Iris pigment epithelial cell (primary cell): Measurements from ENCODE around the gene ABCA2.
A peak's percentile ranks its signal among the peaks of the same experiment; 100 is the strongest.

ENCODE experiments used
- DNase-seq: peaks from one replicate; pipeline ENCODE4 v3.0.0-alpha.2; 2011; ENCODE audit warnings: low read depth

The ABCA2 gene

DNA sequence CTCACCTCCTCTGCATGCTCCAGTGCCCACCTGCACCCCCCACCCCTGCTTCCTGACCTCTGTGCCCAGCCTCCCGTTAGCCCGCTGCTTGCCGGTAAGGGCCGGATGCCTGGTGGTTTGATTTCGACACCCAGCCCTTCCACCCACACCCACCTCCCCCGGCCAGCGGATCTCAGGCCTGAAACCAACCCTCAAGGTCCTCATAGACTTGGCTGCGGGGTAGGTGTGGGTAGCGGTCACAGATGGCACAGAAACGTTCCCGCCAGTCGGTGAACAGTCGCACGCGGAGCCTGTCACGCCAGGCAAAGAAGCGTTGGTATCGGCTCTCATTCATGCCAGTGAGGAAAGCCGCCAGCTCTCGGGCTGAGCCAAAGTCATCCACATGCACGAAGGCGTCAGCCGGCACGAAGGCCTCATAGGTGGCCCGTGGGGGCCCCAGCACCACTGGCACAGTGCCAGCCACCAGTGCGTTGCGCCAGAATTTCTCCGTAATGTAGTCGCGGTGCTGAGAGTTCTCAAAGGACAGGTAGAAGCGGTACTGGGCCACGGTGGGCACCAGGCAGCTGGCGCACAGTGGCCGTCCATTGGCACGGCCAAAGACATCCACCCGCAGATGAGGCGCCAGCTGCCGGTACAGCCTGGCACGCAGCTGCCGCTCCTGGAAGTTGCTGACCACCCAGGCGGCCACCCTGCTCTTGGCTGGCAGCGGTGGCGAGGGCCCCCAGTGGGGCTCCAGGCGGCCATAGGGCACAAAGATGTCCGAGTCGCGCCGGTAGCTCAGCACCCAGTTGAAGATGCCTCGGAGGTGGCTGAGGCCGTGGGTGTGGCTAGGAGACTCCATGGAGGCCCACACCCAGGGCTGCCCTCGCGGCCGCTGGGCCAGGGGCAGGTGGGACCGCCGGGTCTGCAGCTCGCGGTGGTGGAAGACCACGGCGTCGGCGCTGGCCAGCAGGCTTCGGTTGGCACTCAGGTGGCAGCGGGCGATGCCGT is 2.8 kb upstream of the ABCA2 start:
- no peak for DNase-seq

DNA sequence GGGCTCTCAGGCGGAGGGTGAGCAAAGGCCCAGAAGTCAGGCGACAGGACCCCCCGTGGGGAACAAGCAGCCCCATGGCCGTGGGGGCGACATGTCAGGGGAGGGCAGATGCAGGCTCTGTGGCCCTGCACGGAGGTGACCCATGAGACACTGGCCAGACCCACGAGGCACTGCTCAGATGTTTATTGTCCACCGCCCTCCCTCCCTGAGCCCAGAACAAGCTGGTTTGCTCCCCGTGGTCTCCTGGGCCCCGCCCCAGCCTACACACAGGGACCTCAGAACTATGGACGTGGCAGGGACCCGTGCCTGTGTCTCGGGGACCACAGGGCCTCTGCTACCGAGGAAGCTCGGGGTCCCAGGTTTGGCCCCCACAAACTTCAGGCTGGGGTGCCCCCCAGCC is 2.0 kb upstream of the ABCA2 start:
- DNase-seq, result no peak

DNA sequence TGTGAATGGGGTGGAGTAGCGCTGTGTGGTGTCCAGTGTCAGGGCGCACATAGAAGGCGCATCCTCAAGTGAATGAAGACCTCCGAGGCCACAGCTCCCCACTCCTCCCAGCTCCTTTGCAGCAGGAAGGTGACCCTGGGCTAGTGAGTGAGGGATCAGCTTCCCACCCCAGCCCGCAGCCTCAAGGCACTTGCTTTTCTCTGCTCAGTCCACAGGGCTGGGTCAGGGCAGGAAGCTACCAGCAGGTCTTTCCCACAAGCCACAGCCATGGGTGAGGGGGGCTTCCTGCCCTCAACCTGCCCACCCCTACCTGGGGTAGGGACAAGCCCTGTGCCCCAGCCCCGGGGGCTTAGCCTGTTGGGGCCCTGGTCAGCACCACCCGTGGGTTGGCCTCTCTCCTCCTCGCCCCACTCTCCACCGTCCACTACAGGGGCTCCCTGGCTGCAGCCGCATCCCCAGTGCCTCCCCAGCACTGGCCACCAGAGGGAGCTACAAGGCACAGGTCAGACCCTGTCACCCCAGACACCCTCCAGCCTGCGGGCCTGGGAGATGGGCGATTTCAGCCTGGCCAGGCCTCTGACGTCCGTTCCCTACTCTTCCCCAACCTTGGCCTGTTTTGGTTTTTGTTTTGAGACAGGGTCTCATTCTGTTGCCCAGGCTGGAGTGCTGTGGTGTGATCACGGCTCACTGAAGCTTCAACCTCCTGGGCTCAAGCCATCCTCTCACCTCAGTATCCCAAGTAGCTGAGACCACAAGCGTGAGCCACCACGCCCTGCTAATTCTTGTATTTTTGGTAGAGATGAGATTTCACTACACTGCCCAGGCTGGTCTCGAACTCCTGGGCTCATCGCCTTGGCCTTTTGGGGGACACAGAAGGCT is 1.3 kb upstream of the ABCA2 start:
- peak; percentile 42 for DNase-seq

DNA sequence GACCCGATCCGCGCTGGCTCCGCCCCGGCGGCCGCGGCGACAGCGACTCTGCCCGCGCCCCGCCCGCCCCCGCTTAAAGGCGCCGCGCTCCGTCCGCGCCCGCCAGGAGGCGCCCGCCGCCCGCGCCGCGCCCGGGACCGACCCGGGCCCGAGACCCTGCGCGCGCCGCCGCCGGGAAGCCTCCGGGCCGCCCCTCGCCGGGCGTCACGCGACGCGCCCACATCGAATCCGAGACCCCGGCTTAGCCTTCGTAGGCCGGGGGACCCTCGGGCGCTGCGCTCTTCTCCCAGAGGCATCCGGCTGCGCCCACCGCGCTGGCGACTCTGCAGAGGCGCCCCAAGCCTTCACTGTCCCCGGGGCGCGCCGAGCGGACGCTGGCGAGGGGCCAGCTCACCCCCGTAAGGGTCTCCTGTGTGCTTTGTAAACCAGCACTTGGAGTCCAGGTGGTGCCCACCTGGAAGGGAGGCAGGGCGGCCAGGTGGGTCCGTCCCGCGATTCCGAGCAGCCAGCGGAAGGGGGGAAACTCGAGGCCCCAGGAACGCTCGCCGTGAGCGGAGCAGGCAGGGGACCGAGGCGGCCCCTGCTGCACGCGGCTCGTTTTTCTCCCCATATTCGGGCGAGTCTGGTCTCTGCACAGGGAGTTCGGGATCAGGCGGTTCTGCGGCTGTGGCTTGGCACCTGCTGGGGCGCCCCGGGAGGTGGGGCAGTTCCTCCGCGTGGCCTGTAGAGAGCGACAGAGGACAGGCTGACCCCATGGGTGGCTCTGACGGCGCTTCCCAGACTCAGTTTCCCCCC is 423 bp upstream of the ABCA2 start:
- peak; percentile 35 for DNase-seq

DNA sequence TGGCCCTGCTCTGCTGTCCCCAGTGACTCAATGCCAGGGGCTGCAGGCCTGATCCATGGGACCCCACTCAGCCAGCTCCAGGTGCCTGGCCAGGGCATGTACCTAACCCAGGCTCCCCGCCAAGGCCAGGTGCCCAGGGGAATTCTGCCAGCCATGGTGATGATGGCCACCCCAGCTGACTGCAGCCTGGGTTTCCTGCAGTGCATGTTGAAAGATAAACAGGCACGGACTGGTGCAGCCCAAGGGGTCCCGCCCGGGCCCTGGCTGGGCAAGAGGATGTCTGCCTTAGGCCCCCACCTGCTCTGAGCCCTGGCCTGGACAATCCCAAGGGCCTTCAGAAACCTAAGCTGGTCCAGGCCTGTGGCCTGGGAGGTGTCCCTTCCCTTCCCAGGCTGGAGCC is 1.2 kb downstream of the ABCA2 start:
- no peak for DNase-seq

DNA sequence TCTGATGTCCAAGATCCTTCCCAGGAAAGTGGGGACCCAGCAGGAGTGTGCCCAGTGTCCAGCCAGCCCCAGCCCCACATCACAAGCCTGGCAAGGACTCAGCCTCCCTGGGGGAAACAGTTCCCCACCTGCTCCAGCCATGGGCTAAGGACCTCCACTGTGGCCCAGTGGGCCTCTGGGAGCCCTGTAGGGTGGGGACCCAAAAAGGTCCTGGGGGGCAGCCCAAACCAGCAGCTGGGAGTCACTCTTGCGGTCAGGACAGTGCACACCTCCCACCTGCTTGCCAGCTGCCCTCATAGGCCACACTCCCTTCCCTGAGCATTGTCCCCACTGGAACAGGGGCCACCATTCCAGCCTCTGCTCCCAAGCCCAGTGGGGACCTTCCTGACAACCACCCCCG is 1.7 kb downstream of the ABCA2 start:
- no peak for DNase-seq

DNA sequence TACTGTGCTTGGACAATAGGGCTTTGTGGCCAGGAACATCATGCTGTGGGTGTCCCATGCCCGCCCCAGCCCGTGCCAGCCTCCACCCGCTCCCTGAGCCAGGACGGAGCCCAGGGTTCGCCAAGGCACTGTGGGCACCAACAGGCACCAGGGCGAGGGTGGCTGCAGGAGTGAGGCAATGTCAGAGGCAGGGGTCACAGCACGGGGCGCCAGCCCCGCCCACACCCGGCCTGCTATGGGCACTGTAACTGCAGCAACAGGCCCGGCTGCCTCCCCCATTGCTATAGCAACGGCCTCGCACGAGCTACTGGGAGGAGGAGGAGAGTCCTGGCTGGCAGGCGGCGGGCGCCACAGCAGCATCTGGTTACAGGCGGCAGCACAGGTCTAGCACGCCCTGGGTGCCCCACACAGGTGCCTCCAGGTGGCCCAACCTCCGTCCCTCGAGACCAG is 2.5 kb downstream of the ABCA2 start:
- DNase-seq, result no peak

DNA sequence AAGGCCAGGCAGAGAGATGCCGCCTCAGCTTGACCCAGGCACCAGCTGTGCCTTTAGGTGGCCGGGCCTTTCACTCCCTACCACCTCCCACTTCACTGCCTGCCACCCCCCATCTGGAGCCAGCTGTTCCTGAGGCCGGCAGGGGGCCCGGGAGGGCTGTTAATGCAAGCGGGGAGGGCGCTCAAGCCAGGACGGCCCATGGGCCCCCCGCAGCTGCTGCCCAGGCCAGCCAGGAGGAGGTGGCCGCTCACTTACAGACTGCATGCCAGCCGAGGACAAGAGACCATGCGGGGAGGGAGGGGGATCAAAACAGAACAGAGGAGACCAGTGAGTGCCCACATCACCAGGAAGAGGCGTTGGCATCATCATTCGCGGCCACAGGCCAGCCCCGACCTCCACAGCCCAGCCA is 4.5 kb downstream of the ABCA2 start:
- no peak for DNase-seq

DNA sequence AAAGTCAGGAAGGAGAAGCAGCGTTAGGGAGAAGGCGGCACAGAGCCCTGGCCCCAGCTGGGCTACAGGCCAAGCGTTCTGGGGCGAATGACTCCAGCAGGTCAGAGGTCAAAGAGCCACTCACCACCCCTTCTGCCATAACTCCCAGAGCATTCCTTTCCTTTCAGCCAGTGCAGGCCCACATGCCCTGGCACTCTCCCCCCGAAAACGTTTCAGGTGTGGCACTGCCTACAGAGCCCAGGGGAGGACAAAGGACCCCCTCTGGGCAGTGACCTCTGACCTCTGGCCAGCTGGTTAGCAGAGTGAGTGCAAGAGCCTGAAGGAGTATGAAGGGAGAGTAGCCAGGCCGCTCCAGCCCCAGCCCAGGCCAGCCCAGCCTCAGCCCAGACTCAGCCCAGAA is 4.9 kb downstream of the ABCA2 start:
- no peak for DNase-seq

DNA sequence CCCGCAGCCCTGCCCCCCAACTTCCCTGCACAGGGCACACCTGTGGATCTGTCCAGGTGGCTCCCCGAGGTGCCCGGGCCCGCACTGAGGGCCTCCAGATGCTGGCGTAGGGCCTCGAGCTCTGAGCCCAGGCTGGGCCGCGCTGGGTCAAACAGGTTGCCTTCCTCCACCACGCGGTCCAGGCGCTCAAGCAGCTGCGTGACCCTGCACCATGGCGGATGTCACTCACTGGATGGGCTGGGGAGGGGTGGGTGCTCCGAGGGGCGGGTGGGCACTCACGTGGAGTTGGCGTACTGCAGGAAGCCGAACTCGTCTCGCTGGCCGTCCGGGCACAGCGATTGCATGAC is 5.4 kb downstream of the ABCA2 start:
- DNase-seq, result no peak

DNA sequence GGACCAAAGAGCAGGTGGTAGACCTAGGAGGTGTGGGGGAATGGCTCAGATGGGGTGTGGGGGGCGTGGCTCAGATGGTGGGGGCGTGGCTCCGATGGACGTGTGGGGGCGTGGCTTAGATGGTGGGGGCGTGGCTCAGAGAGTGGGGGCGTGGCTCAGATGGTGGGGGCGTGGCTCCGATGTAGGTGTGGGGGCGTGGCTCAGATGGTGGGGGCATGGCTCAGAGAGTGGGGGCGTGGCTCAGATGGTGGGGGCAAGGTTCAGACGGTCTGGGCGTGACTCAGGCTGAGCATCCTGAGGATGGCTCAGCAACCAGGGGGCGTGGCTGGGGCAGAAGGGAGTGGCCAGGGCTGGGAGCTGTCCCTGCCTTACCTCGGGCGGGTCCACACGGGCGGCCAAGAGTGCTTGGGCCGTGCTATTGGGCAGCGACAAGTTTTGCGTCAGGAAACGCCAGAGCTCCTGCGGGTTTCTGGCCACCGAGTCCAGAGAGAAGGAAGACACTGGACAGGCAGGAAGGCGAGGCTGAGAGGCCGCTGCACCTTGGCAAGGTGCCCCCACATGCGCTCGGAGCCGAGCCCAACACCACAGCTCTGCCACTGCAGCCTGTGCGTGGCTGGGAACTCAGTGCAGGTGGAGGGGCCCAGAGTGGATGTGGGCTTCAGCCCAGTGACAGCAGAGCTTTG is 5.9 kb downstream of the ABCA2 start:
- peak; percentile 73 for DNase-seq

DNA sequence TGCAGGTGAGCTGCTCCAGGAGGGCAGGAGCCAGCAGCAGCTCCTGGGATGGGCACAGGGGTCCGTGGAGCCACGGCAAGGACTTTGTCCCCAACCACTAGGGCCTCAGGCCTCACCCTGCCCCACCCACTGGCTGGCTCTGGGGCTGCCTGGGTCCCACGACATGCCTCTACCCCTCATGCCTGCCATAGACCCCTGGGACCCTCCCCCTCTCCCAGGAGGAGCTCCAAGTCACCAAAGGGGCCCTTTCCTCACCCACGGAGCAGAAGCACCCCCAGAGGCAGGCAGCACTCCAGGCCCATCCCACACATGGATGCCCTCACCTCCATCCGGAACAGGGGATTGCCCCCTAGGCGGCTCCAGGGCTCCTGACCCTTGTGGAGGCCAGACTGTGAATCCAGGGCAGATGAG is 6.5 kb downstream of the ABCA2 start:
- DNase-seq, result no peak

DNA sequence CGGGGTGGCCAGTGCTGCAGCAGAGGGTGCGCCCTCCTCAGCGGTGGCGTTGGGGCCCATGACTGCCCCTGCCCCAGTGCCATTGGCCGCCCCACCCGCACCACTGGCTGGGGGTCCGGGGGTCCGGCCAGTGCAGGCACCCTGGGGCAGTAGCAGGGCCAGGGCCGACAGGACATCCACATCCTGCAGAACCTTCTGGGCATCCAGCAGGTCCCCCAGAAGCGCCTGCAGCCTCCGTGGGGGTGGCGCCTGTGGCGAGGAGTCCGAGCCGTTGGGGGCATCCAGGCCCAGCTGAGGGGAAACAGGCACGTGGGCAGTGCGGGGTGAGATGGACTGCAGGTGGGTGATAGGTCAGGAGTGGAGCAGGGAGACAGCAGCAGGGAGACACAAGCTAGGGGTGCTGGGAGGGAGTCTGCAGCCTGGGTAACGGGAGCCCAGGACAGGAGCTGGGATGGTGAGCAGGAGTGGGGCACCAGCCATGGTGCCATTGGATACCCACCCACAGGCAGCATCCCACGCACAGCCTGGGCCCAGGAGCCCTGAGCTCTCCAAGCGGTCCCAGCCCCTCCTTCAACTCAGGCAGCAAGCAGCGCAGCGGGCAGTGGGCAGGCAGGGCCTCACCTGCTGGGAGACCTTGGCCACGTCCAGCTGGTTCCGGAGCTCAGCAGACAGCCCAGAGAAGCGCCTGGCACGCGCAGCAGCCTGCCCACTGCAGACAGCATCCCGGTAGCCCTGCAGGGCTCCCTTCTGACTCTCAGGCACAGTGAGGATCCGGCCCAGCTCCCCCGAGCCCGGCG is 7.1 kb downstream of the ABCA2 start:
- DNase-seq, result no peak

DNA sequence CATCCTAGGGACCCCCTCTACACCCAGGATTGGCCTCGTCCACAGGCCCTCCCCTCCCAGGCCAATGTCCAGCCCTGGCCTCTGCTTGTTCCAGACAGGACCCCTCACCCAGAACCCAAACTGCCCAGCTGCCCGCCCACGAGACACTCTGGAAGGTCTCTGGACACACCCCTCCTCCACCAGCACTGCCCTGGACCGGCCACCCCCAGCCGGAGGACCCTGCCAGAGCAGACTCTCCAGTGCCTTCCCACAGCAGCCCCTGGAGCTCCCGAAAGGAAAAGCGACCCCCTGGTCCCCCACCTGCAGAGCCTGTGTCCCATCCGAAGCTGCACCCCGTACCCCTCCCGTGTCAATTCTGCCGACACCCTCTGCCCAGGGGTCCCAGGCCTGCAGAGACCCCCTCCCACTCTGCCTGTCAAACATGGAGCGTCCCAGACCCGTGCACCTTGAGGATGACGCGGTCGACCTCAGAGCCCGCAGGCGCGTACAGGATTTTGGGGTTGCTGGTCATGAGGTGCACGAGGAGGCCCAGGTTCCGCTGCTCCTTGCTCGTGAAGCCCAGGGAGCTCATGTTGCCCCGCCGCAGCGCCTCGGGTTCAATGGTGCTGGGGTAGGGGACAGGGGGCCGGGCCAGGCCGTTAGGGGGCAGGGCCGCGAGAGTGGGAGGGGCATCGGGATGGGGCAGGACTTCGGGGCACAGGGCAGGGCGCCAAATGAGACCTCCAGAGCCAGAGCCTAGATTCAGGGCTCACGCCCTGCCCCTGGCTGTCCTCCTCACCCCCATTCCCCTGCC is 8.0 kb downstream of the ABCA2 start:
- no peak for DNase-seq

DNA sequence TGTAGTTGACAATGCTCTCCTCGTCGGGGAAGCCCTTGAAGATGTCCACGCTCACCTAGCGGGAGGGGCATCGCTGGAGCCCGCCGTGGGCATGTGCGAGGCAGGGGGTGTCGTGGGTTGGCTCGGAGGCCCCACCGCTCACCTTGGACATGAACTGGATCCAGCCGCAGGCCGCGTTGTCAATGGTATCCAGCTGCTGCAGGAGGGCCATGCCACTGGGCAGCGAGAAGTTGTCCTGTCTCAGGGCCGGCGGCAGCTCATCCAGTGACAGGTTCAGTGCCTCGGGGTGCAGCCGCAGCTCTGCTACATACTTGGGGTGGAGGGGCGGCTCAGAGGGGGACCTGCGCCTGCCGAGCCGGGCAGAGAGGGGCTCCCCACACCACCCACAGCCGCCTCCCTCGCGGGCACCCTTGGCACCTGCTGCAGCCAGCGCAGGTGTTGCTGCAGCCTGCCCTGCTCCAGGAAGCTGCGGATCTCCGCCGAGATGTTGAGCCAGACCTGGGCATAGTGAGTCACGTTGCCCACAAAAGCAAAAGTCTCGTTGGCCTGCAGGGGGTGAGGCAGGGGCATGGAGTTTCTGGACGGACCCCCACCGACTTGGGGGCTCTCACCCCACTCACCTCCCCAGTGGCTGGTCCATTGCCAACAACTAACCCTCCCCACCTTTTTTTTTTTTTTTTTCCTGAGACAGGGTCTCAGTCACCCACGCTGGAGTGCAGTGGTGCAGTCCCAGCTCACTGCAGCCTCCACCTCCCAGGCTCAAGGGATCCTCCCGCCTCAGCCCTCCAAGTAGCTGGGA is 9.1 kb downstream of the ABCA2 start:
- DNase-seq, result no peak

DNA sequence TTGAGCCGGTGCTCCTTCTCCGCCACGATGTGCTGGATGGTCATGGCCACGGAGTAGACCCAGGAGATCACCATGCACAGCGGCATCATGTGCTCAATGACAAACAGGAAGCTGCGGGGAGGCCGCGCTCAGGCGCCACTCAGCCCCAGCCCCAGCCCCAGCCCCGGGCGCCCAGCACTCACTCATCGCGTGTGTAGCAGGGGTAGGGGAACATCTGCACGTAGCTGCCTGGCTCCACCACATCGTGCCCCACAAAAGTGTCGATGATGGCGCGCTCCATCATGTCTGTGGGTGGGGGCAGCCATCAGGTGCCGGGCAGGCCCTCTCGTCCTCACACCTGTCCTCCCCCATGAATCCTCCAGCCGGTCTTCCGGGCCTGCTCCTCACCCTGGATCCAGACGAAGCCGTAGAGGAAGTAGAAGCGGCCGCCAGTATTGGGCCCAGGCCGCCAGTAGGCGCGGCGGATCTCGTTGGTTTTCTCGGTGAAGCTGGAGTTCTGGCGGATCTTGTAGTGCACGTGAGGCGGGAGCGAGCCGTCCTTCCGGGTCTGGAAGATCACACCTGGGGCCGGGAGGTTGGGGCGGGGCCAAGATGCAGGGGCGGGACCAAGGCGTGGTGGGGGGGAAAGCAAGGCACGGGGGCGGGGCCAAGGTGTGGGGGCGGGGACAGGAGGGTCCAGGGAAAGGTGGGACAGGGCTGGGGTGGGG is 10.1 kb downstream of the ABCA2 start:
- no peak for DNase-seq

DNA sequence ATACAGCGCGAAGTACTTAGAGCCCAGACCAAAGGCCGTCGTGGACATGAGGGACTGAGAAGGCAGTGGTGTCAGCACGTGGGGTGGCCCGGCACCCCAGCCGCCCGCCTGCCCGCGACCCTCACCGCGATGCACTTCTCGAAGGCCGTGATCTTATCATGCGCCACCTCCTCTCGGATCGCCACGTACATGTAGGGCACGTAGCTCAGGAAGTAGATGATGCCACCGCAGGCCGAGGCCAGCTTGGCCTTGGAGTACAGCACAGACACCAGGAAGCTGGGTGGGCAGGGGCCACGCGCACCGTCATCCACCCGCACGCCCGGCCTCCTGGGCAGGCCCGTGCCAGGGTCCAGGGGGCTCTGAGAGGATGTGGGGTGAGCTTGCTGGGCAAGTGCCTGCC is 11.0 kb downstream of the ABCA2 start:
- DNase-seq, result no peak

DNA sequence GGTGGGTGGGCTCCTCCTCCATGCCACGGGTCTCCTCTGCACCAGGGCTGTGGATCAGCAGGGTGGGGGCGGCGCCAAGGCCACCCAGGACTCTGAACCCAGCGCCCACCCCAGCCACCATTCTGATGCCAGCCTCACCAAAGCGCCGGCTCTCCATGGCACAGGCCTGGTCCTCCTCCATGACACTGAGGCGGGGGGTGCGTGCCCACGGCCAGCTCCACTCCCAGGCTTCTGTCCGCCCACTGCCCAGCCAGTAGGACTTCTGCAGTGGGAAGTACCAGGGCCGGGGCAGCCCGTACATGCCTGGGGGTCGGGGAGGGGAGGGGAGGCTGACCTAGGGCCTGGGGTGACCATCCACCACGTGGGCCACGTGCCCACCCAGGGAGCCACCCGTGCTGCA is 11.6 kb downstream of the ABCA2 start:
- no peak for DNase-seq
